Esophagus (tissue), 2 donors: ENCODE measurements around the gene PBX4. TPM values are rescaled to one million over a fixed set of nuclear protein-coding genes. Genes with fewer than 3 reads are reported as not detected.

Experiments used
- H3K27ac ChIP-seq, 2 donors: one replicate each; pipeline ENCODE4 v1.5.1; 2013; ENCODE audit warnings: low read depth in 2 of 2, mild to moderate bottlenecking in 2 of 2, inconsistent platforms in 1 of 2, low read length in 1 of 2, moderate library complexity in 1 of 2
- H3K27me3 ChIP-seq, 2 donors: one replicate each; pipeline ENCODE4 v1.6.1; 2013; ENCODE audit warnings: low read length in 2 of 2, control low read depth in 1 of 2, mild to moderate bottlenecking in 1 of 2; ENCODE audit not compliant: insufficient read depth in 2 of 2, control insufficient read depth in 1 of 2
- H3K36me3 ChIP-seq, 2 donors: one replicate each; pipeline ENCODE4 v1.6.1; 2013; ENCODE audit warnings: low read length in 1 of 2; ENCODE audit not compliant: control insufficient read depth in 2 of 2, insufficient read depth in 2 of 2
- H3K4me1 ChIP-seq, 2 donors: one replicate each; pipeline ENCODE4 v1.6.1; 2013; ENCODE audit warnings: low read length in 1 of 2; ENCODE audit not compliant: control insufficient read depth in 2 of 2, insufficient read depth in 2 of 2
- H3K4me3 ChIP-seq, 2 donors: one replicate each; pipeline ENCODE4 v1.5.1; 2013; ENCODE audit warnings: low read length in 2 of 2, mild to moderate bottlenecking in 2 of 2, low read depth in 1 of 2, moderate library complexity in 1 of 2
- H3K9me3 ChIP-seq, 2 donors: one replicate each; pipeline ENCODE4 v1.6.1; 2013; ENCODE audit warnings: mild to moderate bottlenecking in 2 of 2, low read depth in 1 of 2, low read length in 1 of 2, moderate library complexity in 1 of 2; ENCODE audit not compliant: control insufficient read depth in 2 of 2, insufficient read depth in 1 of 2
- WGBS, 2 donors: extraction: QIAGEN DNeasy Blood & Tissue Kit; methylation state at CpG; one replicate each; pipeline ENCODE4 v1.1.7; 2013; 5-methylcytosine and 5-hydroxymethylcytosine counted together
- polyA plus RNA-seq, 2 donors: library from polyadenylated mRNA; stranded (reverse); fragments of 200-250 nt; gene quantifications; one replicate each; pipeline ENCODE4 v1.2.3, GENCODE V29; 2013
- donor health status: healthy with polysubstance abuse.
- donor health status: Bipolar disorder and iron deficiency.

The PBX4 gene
- polyA plus RNA-seq, 2 donors: 1.4 to 3.9 TPM

- no peak overlapping the region for H3K4me3 ChIP-seq
- 82 to 87% methylated on average over 25 of the region's 25 CpGs for WGBS, 2 donors
- H3K9me3 ChIP-seq: no peaks in the 10 kb centered on the region
- no peak overlapping the region for H3K27ac ChIP-seq
- peaks cover 2 to 3% of the 10 kb centered on the region in 2 donors for H3K4me1 ChIP-seq
- no peaks in the 10 kb centered on the region for H3K27me3 ChIP-seq
- H3K36me3 ChIP-seq: no peaks in the 10 kb centered on the region
Measured at GRCh38 chr19:19579533-19580361, 38.7 kb downstream of the PBX4 start.

- 90 to 92% methylated on average over 6 of the region's 6 CpGs for WGBS, 2 donors
- H3K4me1 ChIP-seq: peaks cover 2 to 3% of the 10 kb centered on the region in 2 donors
- no peak overlapping the region for H3K27ac ChIP-seq
- H3K4me3 ChIP-seq: no peak overlapping the region
- no peaks in the 10 kb centered on the region for H3K36me3 ChIP-seq
- no peaks in the 10 kb centered on the region for H3K9me3 ChIP-seq
- no peaks in the 10 kb centered on the region for H3K27me3 ChIP-seq
Measured at GRCh38 chr19:19578252-19578651, 40.2 kb downstream of the PBX4 start.

GRCh38 chr19:19575411-19575810 lies 43.1 kb downstream of the PBX4 start:
- no peak overlapping the region for H3K4me3 ChIP-seq
- H3K36me3 ChIP-seq: peaks cover 0 to 2% of the 10 kb centered on the region in 2 donors
- no peaks in the 10 kb centered on the region for H3K9me3 ChIP-seq
- WGBS, 2 donors: 70 to 77% methylated on average over 6 of the region's 6 CpGs
- H3K27ac ChIP-seq: no peak overlapping the region
- H3K27me3 ChIP-seq: no peaks in the 10 kb centered on the region
- no peaks in the 10 kb centered on the region for H3K4me1 ChIP-seq

GRCh38 chr19:19571071-19571786 lies 47.3 kb downstream of the PBX4 start:
- WGBS, 2 donors: 86 to 88% methylated on average over 11 of the region's 11 CpGs
- peaks cover 0 to 7% of the 10 kb centered on the region in 2 donors for H3K36me3 ChIP-seq
- H3K27me3 ChIP-seq: no peaks in the 10 kb centered on the region
- H3K27ac ChIP-seq: no peak overlapping the region
- no peak overlapping the region for H3K4me3 ChIP-seq
- no peaks in the 10 kb centered on the region for H3K4me1 ChIP-seq
- H3K9me3 ChIP-seq: no peaks in the 10 kb centered on the region

- H3K4me1 ChIP-seq: no peaks in the 10 kb centered on the region
- H3K27me3 ChIP-seq: no peaks in the 10 kb centered on the region
- H3K36me3 ChIP-seq: peaks cover 0 to 7% of the 10 kb centered on the region in 2 donors
- WGBS, 2 donors: 84 to 87% methylated on average over 10 of the region's 10 CpGs
- no peak overlapping the region for H3K4me3 ChIP-seq
- H3K27ac ChIP-seq: no peak overlapping the region
- no peaks in the 10 kb centered on the region for H3K9me3 ChIP-seq
Measured at GRCh38 chr19:19570571-19570970, 47.9 kb downstream of the PBX4 start.

GRCh38 chr19:19568802-19569756 lies 49.4 kb downstream of the PBX4 start:
- H3K4me3 ChIP-seq: no peak overlapping the region
- 89 to 90% methylated on average over 25 of the region's 25 CpGs for WGBS, 2 donors
- H3K27ac ChIP-seq: no peak overlapping the region
- H3K9me3 ChIP-seq: no peaks in the 10 kb centered on the region
- peaks cover 0 to 7% of the 10 kb centered on the region in 2 donors for H3K36me3 ChIP-seq
- no peaks in the 10 kb centered on the region for H3K27me3 ChIP-seq
- no peaks in the 10 kb centered on the region for H3K4me1 ChIP-seq

GRCh38 chr19:19567391-19567790 lies 51.1 kb downstream of the PBX4 start:
- Histone ChIP-seq H3K27me3 (no peaks in the 10 kb centered on the region), H3K9me3 (no peaks in the 10 kb centered on the region), H3K4me1 (no peaks in the 10 kb centered on the region), H3K27ac (no peak overlapping the region), H3K36me3 (peaks cover 0 to 7% of the 10 kb centered on the region in 2 donors), H3K4me3 (no peak overlapping the region)
- WGBS, 2 donors: 79 to 80% methylated on average over 3 of the region's 3 CpGs

- no peaks in the 10 kb centered on the region for H3K27me3 ChIP-seq
- WGBS, 2 donors: 68 to 76% methylated on average over 7 of the region's 7 CpGs
- no peaks in the 10 kb centered on the region for H3K4me1 ChIP-seq
- no peak overlapping the region for H3K4me3 ChIP-seq
- no peaks in the 10 kb centered on the region for H3K9me3 ChIP-seq
- peaks cover 0 to 7% of the 10 kb centered on the region in 2 donors for H3K36me3 ChIP-seq
- H3K27ac ChIP-seq: no peak overlapping the region
Measured at GRCh38 chr19:19566306-19566705, 52.2 kb downstream of the PBX4 start.

GRCh38 chr19:19563348-19563848 lies 55.1 kb downstream of the PBX4 start:
- Histone ChIP-seq H3K27ac (no peak overlapping the region), H3K4me3 (no peak overlapping the region), H3K27me3 (no peaks in the 10 kb centered on the region), H3K9me3 (no peaks in the 10 kb centered on the region), H3K36me3 (no peaks in the 10 kb centered on the region), H3K4me1 (no peaks in the 10 kb centered on the region)
- WGBS, 2 donors: 91 to 93% methylated on average over 17 of the region's 17 CpGs
